HAP-1 (cell line): ENCODE data around the gene ARMC8.

Experiments used
- DNase-seq, 2 experiments: peaks; one replicate each; pipeline ENCODE4 v3.0.0-alpha.2; 2016 to 2020; ENCODE audit warnings: low spot score in 2 of 2
- H3K27me3 ChIP-seq: fragments of 250-450 bp; sonication (Bioruptor Pico); 2 replicates; pipeline ENCODE4 v1.5.1; 2020; ENCODE audit warnings: low read depth, mild to moderate bottlenecking, moderate library complexity
- H3K36me3 ChIP-seq: fragments of 250-450 bp; sonication (Bioruptor Pico); replicated peaks from 2 replicates; pipeline ENCODE4 v1.5.1; 2020; ENCODE audit warnings: mild to moderate bottlenecking
- H3K4me1 ChIP-seq: fragments of 250-450 bp; sonication (Bioruptor Pico); 2 replicates; pipeline ENCODE4 v1.5.1; 2020; ENCODE audit warnings: mild to moderate bottlenecking
- H3K4me3 ChIP-seq: fragments of 250-450 bp; sonication (Bioruptor Pico); 2 replicates; pipeline ENCODE4 v1.5.1; 2020; ENCODE audit warnings: mild to moderate bottlenecking, moderate library complexity
- H3K9me3 ChIP-seq: fragments of 250-450 bp; sonication (Bioruptor Pico); 2 replicates; pipeline ENCODE4 v1.5.1; 2020; ENCODE audit warnings: mild to moderate bottlenecking, moderate library complexity
- in situ Hi-C: fragments of 300-500 bp; cut with MboI; formaldehyde crosslinking; loops from 3 replicates; pipeline ENCODE4 v1.14.3; 2020; ENCODE audit warnings: low sequenced_read_pairs, inconsistent platforms, mixed read lengths

The ARMC8 gene

DNA sequence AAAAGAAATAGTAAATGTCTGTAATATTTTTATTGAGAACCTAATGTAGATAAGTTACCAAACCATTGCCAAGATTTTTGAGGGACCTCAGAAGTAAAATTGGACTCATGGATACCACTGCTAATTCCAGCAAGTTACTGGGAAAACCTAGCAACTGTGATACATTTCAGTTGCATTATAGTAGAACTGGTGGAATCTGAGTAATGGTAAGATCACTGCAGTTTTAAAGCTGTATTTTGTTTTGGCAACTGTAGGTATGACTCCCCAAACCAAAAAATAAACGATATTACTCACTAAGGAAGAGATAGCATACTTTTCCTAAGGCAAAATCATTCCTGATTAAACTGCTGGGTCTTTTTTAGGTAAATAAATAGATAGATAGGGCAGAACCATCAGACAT, 54.0 kb downstream of the ARMC8 start:
- in situ Hi-C loops = no loop called here
- H3K27me3 ChIP-seq = no peaks in the 10 kb centered on the region
- H3K36me3 ChIP-seq = peaks cover 59% of the 10 kb centered on the region
- DNase-seq = no peak
- H3K4me1 ChIP-seq = no peaks in the 10 kb centered on the region
- H3K4me3 ChIP-seq = no peak overlapping the region
- H3K9me3 ChIP-seq = no peaks in the 10 kb centered on the region

DNA sequence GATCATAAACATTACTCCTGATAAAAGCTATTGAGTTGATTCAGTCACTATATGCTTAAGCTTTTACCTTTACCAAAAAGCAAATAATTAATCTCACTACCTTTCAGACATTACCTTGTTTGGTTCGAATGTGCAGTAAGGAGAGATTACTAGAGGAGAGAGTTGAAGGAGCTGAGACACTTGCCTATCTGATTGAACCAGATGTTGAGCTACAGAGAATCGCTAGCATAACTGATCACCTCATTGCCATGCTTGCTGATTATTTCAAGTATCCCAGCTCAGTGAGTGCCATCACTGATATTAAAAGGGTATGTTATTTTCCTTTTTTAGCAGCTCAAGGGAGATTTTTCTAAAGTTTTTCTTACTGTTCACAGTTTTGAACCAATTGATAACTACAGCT, 54.6 kb downstream of the ARMC8 start:
- H3K4me3 ChIP-seq = no peak overlapping the region
- no peaks in the 10 kb centered on the region for H3K4me1 ChIP-seq
- peaks cover 56% of the 10 kb centered on the region for H3K36me3 ChIP-seq
- in situ Hi-C loops = no loop called here
- no peak for DNase-seq
- H3K27me3 ChIP-seq = no peaks in the 10 kb centered on the region
- H3K9me3 ChIP-seq = no peaks in the 10 kb centered on the region

DNA sequence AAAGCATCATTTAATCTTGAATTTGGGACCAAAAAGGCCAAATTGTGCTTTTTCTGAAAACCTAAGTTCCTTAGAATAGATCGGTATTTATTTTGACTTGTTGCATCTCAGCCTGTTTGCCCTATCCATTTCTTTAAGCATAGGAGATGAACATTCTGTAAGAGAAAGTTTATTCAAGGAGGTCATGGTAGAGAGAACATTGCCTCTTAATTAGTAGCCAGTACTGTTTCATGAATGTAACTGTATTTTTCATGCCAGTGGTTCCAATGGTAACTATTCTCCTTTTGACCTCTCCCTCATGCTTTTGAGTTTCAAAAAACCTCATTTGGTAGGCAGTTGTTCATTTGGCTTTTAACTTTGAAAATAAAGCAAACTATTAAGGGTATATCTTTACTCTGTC, 55.4 kb downstream of the ARMC8 start:
- no peak for DNase-seq
- in situ Hi-C loops = no loop called here
- H3K4me3 ChIP-seq = no peak overlapping the region
- no peaks in the 10 kb centered on the region for H3K4me1 ChIP-seq
- H3K27me3 ChIP-seq = no peaks in the 10 kb centered on the region
- no peaks in the 10 kb centered on the region for H3K9me3 ChIP-seq
- H3K36me3 ChIP-seq = peaks cover 51% of the 10 kb centered on the region

DNA sequence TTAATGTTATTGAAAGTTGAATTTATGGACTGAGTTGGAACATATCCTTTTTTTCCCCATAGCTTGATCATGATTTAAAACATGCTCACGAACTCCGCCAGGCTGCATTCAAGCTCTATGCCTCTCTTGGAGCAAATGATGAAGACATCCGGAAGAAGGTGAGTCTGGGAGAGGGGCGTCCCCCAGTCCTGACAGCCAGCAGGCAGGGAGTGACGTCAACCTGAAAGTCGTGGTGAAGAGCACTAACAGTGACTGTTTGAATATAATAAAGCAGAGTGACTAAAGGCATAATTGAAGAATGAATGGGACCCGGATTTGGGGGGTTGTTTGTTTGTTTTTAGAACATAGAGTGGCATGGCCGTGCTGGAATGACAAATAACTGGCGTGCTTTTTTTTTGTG, 57.9 kb downstream of the ARMC8 start:
- Histone ChIP-seq H3K36me3 (peaks cover 29% of the 10 kb centered on the region), H3K4me3 (no peak overlapping the region), H3K9me3 (no peaks in the 10 kb centered on the region), H3K27me3 (no peaks in the 10 kb centered on the region), H3K4me1 (no peaks in the 10 kb centered on the region)
- DNase-seq = no peak
- in situ Hi-C loops = no loop called here

DNA sequence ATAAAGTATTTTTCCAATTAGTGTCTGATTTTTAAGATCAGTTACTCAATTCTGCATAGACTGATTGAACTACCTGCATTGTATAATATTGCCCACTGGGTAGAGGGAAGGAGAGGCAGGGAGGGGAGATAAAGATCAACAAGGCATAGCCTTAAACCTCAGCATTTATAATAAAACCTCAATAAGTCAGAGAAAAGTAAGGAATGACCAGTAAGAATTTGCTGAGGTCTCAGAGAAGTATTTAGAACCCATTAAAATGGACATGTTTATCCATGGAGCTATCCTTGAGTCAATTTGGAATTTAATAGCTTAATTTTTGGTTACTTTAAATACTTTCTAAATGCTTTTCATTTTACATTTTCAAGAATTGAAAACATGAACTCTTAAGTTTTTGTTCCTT, 62.5 kb downstream of the ARMC8 start:
- in situ Hi-C loops = no loop called here
- no peaks in the 10 kb centered on the region for H3K4me1 ChIP-seq
- H3K27me3 ChIP-seq = no peaks in the 10 kb centered on the region
- H3K36me3 ChIP-seq = peaks cover 14% of the 10 kb centered on the region
- DNase-seq = no peak
- no peaks in the 10 kb centered on the region for H3K9me3 ChIP-seq
- no peak overlapping the region for H3K4me3 ChIP-seq

DNA sequence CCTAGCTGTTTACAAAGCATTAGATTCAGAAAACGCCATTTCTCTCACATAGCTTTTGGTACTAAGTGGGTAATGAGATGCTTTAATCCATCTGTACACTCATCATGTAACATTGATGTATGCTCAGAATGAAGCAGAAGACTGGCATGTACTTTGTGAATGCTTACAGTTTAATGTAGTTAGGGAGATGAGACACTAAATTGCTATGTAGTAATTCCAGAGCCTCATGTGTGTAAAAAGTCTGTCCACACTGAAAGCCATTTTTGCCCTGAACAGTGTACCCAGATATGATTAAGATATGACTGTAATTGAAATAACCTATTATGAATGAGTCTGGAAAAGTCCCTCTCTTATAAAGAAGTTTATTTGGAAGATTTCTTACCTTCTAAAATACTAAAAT, 66.5 kb downstream of the ARMC8 start:
- no peak overlapping the region for H3K4me3 ChIP-seq
- H3K36me3 ChIP-seq = no peaks in the 10 kb centered on the region
- in situ Hi-C loops = no loop called here
- H3K4me1 ChIP-seq = no peaks in the 10 kb centered on the region
- no peak for DNase-seq
- H3K9me3 ChIP-seq = no peaks in the 10 kb centered on the region
- H3K27me3 ChIP-seq = no peaks in the 10 kb centered on the region

DNA sequence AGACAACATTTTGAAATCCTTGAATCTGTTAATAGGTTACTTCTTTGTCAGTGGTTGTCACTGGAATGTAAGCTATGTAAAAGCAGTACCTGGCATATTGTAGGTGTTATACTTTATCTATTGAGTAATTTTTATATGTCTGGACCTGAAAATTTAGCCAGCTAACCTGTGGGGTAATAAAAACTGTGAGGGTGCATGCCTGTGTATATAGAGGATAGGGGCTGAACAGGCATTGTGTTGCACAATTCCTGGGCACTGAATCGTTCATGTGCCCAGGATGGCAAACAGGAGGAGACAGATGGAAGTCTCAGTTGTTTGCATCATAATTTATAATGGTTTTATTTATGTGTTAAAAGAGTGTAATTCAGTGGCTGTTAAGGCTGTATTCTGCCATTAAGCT, 67.1 kb downstream of the ARMC8 start:
- no peaks in the 10 kb centered on the region for H3K4me1 ChIP-seq
- no peak for DNase-seq
- no peaks in the 10 kb centered on the region for H3K27me3 ChIP-seq
- H3K4me3 ChIP-seq = no peak overlapping the region
- H3K36me3 ChIP-seq = no peaks in the 10 kb centered on the region
- in situ Hi-C loops = no loop called here
- no peaks in the 10 kb centered on the region for H3K9me3 ChIP-seq

DNA sequence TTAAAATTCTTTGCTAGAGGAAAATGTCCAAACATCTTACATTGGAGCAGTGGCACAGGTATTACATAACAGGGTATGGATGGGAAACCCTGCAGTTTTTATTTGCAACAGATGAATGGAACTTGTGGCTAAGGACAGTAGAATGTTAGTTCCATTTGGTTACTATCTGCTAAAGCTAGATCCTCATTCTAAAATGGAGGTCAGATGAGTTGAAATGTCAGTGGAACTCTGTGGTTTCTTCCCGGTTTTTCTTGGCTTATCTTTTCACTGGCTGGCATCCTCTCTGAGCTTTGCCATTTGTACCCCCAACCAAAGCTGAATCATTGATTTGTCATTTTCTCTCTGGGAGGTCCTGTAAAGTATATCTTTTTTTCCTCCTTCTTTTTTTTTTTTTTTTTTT, 68.9 kb downstream of the ARMC8 start:
- no peaks in the 10 kb centered on the region for H3K9me3 ChIP-seq
- no peaks in the 10 kb centered on the region for H3K4me1 ChIP-seq
- no peak for DNase-seq
- no peaks in the 10 kb centered on the region for H3K27me3 ChIP-seq
- in situ Hi-C loops = no loop called here
- no peak overlapping the region for H3K4me3 ChIP-seq
- H3K36me3 ChIP-seq = no peaks in the 10 kb centered on the region

DNA sequence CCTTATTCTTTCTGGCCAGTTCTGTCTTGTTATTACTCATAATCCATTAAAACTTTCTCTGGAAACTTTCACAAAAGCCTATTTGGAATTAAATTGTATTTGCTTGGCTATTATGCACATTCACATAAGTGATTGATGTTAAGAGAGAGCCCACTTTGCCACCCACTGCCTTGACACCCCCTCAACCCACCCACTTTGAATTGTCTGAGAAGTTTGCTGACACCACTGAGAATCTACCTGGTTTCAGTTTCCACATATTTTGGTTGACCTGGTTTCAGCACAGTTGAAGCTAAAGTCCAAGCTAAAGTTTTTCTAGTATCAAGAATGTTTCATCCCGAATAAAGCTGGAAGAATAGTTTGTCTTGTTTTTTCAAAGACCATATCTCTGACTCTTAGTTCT, 70.9 kb downstream of the ARMC8 start:
- Histone ChIP-seq H3K27me3 (no peaks in the 10 kb centered on the region), H3K4me3 (no peak overlapping the region), H3K4me1 (no peaks in the 10 kb centered on the region), H3K9me3 (no peaks in the 10 kb centered on the region), H3K36me3 (no peaks in the 10 kb centered on the region; the same call in 1 of the 2 replicates)
- in situ Hi-C loops = no loop called here
- no peak for DNase-seq

DNA sequence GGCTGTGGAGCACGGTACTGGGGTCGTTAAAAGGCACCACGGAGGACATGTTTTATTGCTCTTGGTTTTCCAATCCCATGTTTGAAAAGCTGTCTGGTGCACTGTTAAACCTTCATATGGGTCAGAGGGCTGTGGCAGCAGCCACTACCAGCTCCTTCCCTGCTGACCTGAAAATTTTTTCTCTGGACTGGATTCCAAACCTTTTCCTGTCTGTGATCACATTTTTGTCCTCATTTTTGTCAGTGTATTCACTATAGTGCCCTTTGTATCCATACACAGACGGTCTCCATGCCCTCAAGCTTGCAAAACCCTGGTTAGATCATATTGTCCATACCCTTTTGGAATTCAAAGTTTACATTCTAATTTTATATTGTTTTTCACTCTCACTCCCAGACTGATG, 72.0 kb downstream of the ARMC8 start:
- no peaks in the 10 kb centered on the region; the same call in 1 of the 2 replicates for H3K36me3 ChIP-seq
- no peaks in the 10 kb centered on the region for H3K4me1 ChIP-seq
- in situ Hi-C loops = no loop called here
- no peak overlapping the region for H3K4me3 ChIP-seq
- H3K9me3 ChIP-seq = no peaks in the 10 kb centered on the region
- H3K27me3 ChIP-seq = no peaks in the 10 kb centered on the region
- DNase-seq = no peak

DNA sequence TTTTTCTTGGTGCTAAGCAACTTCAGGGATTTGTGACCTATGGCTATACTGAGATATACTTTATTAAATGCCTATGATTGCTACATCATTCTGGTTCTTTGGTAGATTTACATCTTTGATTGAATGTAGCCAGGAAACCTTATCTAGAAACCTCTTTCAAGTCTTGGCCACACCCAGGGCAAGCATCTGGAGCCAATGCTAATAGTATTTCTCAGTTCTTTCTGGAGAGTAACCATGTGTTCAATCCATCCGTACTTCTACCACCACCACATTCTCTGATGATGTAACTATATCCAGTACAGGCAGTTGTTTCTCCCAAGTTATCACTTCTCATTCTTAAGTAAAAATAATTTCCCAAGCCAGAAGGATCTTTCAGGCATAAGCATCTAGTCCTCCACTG, 73.5 kb downstream of the ARMC8 start:
- in situ Hi-C loops = no loop called here
- DNase-seq = no peak
- Histone ChIP-seq H3K27me3 (no peaks in the 10 kb centered on the region), H3K36me3 (no peaks in the 10 kb centered on the region; the same call in 1 of the 2 replicates), H3K4me1 (no peaks in the 10 kb centered on the region), H3K4me3 (no peak overlapping the region), H3K9me3 (no peaks in the 10 kb centered on the region)

DNA sequence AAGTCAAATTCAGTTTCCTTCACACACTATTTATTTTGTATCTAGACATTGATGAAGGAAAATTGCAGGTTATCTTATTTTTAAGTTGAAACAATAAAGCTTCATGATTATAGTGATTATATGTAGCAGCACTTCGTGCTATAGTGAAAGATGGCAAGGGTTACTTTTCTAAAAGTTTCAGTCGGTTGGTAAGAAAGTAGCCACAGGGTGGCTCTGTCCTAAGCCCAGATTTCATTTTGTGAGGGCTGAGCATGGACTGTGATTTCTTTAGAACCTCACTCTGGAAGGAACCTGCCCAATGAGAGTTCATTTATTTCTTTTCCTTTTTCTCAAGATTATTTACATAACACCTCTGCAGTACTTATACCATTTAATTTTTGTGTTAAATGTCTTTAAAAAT, 76.0 kb downstream of the ARMC8 start:
- in situ Hi-C loops = no loop called here
- no peaks in the 10 kb centered on the region; the same call in 1 of the 2 replicates for H3K36me3 ChIP-seq

DNA sequence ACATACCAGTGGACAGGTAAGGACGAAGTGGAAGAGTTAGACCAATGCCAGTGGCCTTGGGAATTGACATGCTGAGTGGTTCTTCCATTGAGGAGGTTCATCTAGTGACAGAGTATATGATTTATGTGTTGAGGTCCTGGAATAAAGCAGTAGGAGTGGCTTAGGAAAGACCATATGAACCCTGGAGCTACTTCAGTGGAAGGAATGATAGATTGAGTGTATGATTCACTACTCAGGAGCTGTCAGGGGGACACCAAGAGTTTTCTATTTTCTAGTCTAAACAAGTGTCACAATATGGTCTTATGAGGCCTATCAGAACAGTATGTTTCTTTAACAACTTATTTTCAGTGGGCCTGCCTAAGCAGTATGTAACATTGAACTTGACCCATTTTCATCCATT, 78.6 kb downstream of the ARMC8 start:
- Histone ChIP-seq H3K9me3 (no peaks in the 10 kb centered on the region), H3K36me3 (peaks cover 3% of the 10 kb centered on the region; the same call in 1 of the 2 replicates), H3K4me1 (no peaks in the 10 kb centered on the region), H3K27me3 (no peaks in the 10 kb centered on the region), H3K4me3 (no peak overlapping the region)
- in situ Hi-C loops = no loop called here
- DNase-seq = no peak

More for the DNA sequence above, 76.0 kb downstream of the ARMC8 start:
- no peaks in the 10 kb centered on the region for H3K9me3 ChIP-seq
- H3K4me3 ChIP-seq = no peak overlapping the region
- H3K4me1 ChIP-seq = no peaks in the 10 kb centered on the region
- no peaks in the 10 kb centered on the region for H3K27me3 ChIP-seq
- DNase-seq = no peak

DNA sequence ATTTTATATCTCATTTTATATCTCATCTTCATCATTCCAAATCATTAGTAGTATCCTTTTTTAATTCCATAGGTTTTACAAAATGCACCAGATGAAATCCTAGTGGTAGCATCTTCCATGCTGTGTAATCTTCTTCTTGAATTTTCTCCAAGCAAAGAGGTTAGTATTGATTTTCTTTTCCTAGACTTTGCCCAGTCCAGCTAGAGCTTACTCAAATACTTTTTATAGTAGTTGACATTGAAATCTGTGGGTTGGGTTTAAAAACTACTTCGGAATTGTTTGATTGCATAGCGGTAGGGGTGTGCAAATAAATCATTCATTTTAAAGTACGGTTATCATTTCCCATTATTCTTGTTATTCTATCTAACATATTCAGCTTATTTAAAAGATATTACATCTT, 80.0 kb downstream of the ARMC8 start:
- Histone ChIP-seq H3K36me3 (peaks cover 7% of the 10 kb centered on the region; the same call in 1 of the 2 replicates), H3K27me3 (no peaks in the 10 kb centered on the region), H3K4me1 (no peaks in the 10 kb centered on the region), H3K4me3 (no peak overlapping the region), H3K9me3 (no peaks in the 10 kb centered on the region)
- no peak for DNase-seq
- in situ Hi-C loops = no loop called here

DNA sequence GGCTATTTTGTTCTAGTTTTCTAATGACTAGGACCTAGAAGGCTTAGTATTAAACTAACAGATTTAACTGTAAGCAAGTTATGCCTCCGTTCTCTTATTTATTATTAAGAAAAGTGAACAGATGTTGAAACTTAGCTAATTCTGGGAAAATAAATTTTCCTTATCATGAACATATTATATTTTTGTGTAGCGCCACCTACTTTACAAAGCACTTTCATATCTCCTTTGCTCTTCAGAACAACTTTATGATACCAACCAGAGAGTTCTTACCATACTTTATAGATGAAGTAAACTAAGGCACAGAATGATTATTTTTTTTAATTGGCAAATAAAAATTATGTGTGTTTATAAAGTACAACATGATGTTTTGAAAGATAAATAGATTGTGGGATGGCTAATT, 83.1 kb downstream of the ARMC8 start:
- DNase-seq = no peak
- Histone ChIP-seq H3K36me3 (peaks cover 23% of the 10 kb centered on the region), H3K9me3 (no peaks in the 10 kb centered on the region), H3K4me3 (no peak overlapping the region), H3K4me1 (no peaks in the 10 kb centered on the region), H3K27me3 (no peaks in the 10 kb centered on the region)
- in situ Hi-C loops = no loop called here
